Fibroblast of upper back skin (primary cell): ENCODE measurements around the gene SLC44A2.
"Not testable (repeated sequence)": the region's sequence is repeated elsewhere in the genome, so short reads cannot be mapped to it uniquely, and the experiment has no call there.

Source experiments
- DNase-seq: peaks from one replicate; pipeline ENCODE4 v3.0.0-alpha.2; 2013

Gene SLC44A2

DNA sequence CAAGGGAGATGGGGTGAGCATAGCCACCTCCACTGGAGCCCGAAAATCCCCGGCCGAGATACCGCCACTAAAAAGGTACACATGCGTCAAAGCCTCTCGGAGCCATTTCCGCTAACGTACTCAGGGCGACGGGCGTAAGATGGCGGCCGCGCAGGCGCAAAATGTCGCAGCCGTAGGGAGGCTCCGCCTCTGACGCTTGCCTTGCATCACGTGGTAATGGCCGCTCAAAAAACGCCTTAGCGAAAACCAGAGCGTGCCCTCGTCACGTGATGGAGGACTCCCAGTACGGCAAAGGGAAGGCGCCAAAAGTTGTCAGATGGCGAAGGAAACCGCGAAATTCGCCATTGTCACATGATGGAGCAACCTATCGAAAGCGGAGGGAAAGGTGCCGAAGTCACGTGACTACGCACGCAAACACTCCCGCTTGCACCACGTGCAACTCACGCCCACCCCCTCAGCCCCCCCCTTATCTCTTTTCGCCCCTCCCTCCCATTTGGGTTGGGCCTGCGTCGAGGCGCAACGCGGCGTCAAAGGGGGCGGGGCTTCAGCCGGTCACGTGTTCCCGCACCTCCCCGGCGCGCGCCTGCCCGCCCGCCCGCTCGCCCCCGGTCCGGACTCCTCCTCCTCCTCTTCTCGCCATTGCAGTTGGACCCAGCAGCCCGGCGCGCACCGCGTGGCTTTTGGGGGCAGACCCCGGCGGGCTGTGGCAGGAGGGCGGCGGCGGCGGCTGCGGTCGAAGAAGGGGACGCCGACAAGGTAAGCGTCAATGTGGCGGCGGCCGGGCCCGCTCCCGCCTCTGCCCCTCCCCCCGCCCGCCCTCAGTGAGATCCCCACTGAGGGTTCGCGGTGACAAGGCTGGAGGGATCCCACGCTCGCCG is 28.6 kb downstream of the SLC44A2 start, which contains the start of gene ILF3:
ILF3 (plus strand) TSS at position 615 of the 878 bp plus-strand sequence. CDS start 16,260 bp downstream, outside the sequence.
- peak; percentile 100 for DNase-seq

DNA sequence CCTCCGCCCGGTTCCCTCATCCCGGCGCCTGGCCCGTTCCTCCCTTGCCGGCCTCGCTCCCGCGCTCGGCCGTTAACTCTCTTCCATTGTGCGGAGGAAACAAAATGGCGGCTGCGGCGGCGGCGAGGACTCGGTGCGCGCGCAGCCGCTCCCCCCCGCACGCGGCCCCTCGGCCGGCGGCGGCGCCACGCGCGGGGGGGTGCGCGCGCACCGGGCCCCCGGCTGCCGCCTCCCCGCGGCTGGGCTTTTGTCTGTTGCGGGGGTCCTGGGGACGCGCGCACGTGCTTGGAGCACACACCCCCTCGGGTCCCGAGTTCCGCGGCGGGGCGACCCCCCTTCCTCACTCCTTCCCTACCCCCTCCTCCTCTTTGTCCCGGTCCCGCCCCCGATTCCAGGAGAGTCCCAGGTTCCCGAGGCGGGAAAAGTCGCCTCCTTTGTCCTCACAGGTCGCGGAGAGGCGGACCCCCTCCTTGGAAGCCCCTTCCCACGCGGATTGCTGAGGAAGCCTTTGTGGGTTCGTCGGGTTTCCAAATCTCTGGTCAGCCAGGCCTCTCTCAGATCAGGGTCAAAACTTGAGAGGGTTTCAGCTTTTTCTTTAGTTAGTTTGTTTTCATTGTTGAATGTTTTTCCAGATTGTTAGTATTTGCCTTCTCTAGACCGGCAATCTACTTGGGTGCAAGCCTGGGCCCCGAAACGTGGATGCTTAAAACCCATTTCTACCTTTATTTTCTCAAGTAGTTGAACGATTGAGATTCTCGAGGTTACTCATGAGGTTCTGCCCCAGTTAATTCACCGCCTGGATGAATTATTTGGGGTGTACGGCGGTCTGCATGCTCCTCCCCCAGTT is 29.5 kb downstream of the SLC44A2 start:
- peak; percentile 41 for DNase-seq

DNA sequence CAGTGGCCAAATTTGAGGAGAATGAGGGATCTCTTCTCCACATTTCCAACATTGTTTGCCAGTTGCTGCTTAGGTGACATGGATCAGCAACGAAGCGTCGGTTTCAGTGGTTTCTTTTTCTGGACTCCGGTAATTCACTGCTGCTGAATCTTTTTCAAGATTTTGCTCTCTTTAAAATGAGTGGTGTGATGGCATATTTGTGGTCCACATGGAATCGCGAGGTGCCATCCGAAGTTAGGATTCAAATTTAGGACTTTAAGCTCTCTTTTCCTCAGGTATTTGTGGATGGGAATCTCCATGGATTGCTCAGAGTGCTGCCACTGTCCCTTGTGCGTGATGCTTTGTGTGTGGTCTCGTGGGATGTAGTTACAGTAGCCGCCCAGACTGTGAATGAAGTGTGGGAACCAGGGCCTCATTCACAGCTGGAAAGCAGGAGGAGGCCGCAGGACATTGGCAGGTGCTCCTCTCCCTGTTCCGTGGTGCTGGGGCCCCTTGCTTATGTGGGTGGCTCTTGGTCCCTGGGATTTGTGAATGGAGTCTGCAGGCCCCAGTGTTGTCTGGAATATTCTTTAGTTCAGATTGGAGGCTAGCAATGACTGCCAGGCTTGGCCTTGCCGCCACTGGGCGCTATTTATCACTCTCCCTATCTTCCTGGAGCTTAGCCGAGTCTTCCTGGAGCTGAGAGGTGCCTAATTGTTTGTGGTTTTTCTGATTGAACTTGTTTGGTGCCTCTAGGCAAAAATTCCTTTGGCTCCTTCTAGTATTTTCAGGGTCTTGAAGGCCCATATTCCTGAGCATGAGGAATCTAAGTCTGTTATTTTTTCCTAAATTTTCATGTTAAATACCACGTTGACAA is 30.3 kb downstream of the SLC44A2 start:
- DNase-seq, result peak; percentile 15

DNA sequence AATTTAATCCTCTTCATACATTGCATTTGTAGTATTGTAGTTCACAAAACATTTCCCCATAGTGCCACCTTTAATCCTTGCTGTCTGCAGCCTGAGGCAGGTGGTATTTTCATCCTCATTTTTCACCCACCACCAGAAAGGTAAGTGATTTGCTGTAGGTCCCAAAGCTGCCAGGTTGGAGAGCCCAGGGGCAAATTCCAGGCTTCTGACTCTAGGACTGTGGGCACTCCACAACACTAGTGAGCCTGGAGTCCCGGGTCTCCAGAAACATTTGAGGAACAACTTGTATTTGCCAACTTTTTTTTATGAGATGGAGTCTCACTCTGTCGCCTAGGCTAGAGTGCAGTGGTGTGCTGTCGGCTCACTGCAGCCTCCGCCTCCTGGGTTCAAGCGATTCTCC is 35.0 kb downstream of the SLC44A2 start:
- DNase-seq, result no peak

DNA sequence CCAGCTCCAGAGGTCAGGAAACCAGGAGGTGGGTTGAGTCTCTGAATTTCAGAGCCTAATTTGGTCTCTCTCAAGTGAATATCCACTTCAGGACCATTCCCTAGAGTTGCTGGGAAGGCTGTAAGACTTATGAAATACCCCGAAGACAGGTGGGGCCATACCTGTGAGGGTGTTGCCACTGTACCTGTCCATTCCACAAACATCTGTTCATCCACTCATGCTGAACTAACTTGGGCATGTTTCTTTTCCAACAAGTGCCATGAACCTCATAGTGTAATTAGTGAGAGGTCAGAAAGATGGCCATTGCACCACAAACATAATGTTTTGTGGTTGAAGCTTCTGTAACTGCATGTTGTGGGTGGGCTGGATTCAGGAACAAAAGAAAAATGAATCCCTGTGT is 36.6 kb downstream of the SLC44A2 start:
- DNase-seq, result no peak

DNA sequence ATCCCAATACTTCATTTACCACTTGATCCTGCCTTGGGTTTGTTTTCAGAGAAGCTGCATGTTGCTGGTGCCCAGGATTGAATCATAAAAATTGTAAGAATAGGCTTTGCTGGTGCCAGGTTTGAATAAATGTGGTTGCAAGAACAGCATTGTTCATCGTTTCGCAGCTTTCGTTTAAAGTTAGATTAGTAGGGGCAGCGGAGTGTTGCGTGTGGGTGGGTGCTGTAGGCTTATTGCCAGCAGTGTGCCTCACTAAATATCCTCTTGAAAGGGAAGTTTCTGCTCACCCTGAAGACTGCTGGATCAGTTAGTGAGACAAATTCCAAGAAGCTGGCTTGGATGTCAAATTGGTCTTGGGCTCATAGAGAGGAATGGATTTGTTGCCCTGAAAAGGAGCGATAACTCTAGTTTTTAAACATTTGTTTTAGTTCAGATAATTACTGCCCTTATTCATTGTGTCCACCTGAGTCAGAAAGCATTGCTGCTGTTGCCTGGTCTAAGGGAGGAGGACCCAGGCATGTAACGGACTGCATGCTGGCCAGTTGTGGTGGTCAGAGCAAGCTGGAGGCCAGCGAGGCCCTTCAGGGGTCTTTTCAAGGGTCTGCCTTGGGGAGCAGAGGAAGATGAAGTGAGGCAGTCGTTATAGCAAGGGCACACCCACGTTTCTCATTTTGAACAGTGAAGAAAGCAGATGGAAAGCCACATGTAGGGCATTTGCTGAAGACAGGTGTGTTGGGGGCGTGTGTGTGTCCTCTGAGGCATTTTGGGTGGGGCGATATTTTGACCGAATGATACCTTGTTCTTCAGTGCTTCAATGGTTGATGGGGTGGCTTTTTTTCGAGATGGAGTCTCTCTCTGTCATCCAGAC is 37.3 kb downstream of the SLC44A2 start:
- no peak for DNase-seq

DNA sequence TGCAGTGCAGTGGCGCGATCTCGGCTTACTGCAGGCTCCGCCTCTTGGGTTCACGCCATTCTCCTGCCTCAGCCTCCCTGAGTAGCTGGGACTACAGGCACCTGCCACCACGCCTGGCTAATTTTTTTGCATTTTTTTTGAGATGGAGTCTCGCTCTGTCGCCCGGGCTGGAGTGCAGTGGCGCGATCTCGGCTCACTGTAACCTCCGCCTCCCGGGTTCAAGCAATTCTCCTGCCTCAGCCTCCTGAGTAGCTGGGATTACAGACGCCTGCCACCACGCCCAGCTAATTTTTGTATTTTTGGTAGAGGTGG is 37.9 kb downstream of the SLC44A2 start:
- not testable (repeated sequence) for DNase-seq

DNA sequence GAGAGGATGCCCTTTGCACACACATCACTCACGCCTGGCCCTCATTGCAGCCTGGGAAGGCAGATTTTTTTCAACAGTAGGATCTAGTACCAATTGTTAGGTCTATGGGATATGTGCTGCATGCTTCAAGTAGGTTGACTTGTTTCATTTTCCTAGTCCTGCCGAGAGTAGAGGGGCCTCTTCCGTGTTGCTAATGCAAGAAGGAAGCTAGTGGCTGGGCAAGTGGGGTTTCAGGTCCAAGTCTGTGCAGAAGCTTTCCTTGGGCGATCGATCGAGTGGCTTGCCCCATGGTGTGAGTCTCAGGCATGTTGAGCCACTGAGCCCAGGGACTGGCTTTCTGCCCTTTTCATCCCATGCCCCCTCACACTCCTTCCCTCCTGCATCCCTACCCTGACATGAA is 42.5 kb downstream of the SLC44A2 start:
- DNase-seq, result no peak

DNA sequence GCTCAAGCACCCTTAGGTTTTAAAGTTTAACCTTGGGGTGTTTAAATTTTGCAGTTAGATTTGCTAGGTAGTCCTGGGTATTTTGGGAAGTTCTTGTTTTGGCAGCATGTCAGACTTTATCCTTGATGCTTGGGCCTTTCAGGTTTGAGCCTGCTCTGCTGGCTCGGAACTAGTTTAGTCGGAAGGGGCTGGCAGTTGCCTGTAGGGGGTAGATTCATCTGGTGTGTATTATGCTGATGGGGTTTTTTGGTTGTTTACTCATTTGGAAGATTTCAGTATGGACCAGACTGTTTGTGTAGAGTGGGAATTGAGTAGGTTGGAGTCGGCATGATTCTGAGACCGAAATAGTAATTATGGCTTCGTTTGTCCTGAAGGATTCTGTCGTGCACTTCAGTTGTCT is 43.9 kb downstream of the SLC44A2 start:
- DNase-seq, result no peak

DNA sequence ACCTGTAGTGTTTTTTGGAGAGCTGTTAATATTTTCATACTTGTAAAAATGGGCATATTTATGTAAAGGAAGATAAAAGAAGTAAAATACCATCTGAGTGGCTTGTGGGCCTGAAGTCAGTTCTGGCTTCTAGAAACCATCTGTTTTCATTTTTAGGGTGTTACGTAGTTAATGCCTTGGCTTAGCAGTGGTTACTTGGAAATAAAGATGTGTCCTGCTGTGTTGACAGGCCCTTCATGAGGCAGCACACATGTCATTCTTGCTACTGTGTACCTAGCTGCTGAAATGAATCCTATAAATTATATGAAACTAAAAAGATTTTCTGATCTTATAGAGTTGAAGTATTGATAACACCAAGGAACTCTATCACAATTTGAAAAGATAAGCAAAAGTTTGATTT is 44.8 kb downstream of the SLC44A2 start:
- peak; percentile 67 for DNase-seq

DNA sequence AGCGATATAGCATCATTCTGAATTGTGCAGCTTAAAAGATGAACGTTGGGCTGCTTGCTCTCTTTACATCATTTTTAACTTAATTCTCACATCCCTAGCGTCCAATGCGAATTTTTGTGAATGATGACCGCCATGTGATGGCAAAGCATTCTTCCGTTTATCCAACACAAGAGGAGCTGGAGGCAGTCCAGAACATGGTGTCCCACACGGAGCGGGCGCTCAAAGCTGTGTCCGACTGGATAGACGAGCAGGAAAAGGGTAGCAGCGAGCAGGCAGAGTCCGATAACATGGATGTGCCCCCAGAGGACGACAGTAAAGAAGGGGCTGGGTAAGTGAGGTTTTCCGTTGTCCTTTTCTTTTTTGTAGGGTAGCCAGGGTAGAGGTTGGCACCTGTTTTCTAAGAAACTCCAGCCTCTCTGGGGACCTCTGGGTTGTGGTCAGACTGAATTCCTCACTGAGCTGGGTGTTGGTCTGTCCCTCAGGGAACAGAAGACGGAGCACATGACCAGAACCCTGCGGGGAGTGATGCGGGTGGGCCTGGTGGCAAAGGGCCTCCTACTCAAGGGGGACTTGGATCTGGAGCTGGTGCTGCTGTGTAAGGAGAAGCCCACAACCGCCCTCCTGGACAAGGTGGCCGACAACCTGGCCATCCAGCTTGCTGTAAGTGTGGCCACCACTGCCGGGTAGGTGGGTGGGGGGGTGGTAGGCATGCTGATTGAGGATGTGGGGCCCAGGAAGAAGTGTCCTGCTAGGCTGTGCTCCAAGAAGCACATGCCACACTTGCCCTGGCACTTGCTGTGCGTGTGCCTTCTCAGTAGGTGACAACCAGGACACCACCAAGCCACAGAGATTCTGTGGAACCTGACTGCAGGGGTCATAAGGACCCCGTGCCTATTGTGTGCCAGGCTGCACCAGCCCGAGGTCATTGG is 45.8 kb downstream of the SLC44A2 start:
- no peak for DNase-seq

DNA sequence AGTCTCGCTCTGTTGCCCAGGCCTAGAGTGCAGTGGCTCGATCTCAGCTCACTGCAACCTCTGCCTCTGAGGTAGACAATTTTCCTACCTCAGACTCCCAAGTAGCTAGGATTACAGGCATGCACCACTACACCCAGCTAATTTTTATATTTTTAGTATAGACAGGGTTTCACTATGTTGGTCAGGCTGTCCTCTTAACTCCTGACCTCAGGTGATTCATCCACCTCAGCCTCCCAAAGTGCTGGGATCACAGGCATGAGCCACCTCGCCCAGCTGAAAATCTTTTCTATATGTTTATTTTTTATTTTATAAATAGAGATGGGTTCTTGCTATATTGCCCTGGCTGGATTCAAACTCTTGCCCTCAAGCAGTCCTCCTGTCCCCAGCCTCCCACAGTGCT is 46.6 kb downstream of the SLC44A2 start:
- not testable (repeated sequence) for DNase-seq

DNA sequence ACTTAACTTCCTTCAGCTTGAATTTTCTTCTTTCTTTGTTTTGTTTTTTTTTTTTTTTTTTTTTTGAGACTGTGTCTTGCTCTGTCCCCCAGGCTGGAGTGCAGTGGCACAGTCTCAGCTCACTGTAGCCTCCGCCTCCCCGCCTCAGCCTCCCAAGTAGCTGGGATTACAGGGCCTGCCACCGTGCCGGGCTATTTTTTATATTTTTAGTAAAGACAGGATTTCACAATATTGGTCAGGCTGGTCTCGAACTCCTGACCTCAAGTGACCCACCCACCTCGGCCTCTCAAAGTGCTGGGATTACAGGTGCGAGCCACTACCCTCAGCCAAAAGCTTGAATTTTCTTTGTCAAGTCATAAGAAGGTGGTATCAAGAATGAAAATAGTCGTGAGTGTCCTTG is 49.9 kb downstream of the SLC44A2 start:
- not testable (repeated sequence) for DNase-seq

DNA sequence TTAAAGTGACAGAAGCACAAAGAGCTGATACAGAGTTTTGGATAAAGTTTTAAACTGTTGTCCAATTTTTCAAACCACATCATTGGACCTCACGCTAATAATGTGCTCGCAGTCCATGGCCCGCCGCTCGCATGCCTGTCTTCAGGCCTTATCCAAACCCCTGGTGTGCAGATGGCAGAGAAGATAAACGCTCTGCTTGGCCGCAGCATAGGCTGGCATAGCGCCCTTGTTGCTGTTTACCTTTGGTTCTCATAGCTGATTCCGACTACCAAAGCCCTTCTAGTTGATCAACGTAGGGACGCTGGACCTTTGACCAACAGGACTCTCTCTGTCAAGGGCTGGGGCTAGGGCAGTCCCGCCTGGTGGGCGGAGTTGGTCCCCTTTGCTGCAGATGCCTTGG is 52.4 kb downstream of the SLC44A2 start:
- no peak for DNase-seq

DNA sequence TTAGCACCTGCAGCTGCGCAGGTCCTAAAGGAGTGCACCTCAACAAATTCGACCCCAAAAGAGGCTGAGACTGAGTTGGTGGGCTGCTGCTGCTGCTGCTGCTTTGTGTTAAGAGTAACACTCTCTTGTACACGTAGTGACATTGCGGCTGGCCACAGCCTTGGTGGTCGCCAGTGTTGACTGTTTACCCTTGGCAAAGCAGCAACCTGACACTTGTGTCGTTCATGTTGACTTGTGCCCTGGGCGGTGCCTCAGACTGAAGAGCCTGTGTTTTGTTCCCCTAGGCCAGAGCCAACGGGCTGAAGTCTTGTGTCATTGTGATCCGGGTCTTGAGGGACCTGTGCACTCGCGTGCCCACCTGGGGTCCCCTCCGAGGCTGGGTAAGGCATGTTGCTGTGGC is 53.5 kb downstream of the SLC44A2 start:
- no peak for DNase-seq

DNA sequence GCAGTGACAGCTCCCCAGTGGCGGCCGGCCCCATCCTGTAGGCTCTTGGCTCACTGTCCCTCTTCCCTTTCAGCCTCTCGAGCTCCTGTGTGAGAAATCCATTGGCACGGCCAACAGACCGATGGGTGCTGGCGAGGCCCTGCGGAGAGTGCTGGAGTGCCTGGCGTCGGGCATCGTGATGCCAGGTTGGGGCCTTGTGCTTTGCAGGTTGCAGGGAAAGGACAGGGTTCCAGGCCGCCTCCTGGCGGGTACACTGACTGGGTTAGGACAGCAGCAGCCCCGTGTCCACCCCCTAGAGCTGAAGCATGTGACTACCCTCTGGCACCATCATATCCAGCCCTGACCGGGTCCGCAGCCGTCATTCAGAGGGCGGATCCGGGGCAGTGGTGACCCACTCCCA is 54.4 kb downstream of the SLC44A2 start:
- DNase-seq, result no peak

DNA sequence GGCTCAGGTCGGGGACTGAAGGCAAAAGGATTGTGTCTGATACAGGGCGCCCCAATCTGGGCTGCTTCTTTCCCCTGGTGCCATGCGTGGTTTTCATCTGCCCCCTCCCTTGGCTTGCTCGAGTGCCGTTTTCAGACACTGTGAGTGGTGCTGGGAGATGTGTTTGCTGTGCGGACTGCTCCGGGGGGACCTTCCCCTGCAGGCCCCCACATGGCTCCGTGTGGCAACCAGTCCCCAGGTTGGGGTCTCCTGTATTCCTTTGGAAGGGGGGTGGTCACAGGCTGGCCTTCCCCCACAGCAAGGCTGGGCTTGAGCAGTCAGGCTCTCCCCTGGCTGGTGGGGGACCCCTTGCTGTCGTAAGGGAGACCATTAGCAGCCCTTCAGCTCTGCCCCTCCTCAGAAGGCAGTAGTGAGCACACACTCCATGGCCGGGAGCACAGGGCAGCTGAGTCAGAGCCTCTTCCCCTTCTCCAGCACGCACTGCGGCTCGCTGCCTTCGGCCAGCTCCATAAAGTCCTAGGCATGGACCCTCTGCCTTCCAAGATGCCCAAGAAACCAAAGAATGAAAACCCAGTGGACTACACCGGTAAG is 55.3 kb downstream of the SLC44A2 start:
- no peak for DNase-seq

DNA sequence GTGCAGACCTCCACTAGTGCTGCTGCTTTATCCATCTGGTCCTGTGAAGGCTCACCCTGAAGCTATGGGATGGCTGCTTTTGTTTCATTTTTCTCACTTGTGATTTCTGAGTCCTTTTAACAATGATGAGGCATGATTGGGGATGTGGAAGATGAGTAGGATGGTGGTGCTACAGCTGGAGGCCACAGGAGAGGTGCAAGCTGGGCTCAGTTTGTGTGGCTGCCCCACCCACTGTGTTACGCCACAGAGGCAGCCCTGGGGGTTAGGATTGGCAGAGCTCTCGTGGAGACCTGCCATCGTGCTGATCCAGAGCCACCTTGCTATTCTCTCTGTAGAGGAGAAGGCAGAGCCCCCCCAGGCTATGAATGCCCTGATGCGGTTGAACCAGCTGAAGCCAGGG is 56.3 kb downstream of the SLC44A2 start:
- no peak for DNase-seq

DNA sequence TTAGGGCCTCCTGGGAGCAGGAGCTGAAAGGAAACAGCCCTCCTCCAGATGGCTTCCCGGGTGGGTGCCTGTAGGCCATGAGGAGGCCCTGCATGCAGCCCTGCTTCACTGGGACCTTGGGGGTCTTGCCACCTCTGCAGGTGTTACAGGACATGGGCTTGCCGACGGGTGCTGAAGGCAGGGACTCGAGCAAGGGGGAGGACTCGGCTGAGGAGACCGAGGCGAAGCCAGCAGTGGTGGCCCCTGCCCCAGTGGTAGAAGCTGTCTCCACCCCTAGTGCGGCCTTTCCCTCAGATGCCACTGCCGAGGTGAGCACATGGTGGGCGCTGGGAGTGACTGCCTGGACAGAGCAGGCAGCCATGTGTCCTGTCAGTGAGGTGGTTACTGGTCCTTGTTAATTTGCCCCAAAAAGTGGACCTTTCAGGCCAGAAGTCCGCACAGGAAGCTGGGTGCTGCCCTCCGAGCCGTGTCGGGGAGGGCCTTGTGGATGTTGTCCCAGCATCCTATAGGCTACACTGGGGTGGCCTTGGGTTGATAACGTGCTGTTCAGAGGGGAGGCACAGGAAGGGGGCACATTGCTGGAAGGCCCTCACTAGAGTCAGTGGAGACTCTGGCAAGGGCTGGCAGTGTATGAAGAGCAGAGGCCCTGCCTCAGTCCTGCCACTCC is 57.2 kb downstream of the SLC44A2 start:
- DNase-seq, result no peak

DNA sequence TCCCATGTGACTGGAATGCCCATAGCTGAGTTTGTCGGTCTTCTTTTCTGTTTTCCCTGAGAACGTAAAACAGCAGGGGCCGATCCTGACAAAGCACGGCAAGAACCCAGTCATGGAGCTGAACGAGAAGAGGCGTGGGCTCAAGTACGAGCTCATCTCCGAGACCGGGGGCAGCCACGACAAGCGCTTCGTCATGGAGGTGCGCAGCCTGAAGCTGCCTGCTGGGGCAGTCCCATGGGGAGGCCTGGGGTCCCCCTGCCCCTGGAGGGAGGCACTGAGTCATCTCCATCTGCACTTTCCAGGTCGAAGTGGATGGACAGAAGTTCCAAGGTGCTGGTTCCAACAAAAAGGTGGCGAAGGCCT is 57.7 kb downstream of the SLC44A2 start:
- no peak for DNase-seq
